Dendritic cell treated with granulocyte-macrophage colony-stimulating factor and Interleukin-4, amounts not matched to agents 40 ng/mL and 50 ng/mL, for 4 days (primary cell): ENCODE results near the gene NCOA1.

Source experiments
- H3K27ac Mint-ChIP-seq: one replicate; pipeline ENCODE4 v1.8.0; 2022; ENCODE audit warnings: mild to moderate bottlenecking, mixed read lengths
- H3K27me3 Mint-ChIP-seq: one replicate; pipeline ENCODE4 v1.8.0; 2022; ENCODE audit warnings: mild to moderate bottlenecking, mixed read lengths
- H3K36me3 Mint-ChIP-seq: one replicate; pipeline ENCODE4 v1.8.0; 2022; ENCODE audit warnings: low read depth, mixed read lengths
- H3K4me1 Mint-ChIP-seq: one replicate; pipeline ENCODE4 v1.8.0; 2022; ENCODE audit warnings: low read depth, mixed read lengths
- H3K4me3 Mint-ChIP-seq: one replicate; pipeline ENCODE4 v1.8.0; 2022; ENCODE audit warnings: mild to moderate bottlenecking, moderate library complexity, mixed read lengths
- H3K9me3 Mint-ChIP-seq: one replicate; pipeline ENCODE4 v1.8.0; 2022; ENCODE audit warnings: mixed read lengths
- intact Hi-C: fragments of 100-400 bp; cut with micrococcal nuclease; formaldehyde crosslinking; loops from one replicate; pipeline ENCODE4 v1.15.0; 2022

NCOA1 gene

DNA sequence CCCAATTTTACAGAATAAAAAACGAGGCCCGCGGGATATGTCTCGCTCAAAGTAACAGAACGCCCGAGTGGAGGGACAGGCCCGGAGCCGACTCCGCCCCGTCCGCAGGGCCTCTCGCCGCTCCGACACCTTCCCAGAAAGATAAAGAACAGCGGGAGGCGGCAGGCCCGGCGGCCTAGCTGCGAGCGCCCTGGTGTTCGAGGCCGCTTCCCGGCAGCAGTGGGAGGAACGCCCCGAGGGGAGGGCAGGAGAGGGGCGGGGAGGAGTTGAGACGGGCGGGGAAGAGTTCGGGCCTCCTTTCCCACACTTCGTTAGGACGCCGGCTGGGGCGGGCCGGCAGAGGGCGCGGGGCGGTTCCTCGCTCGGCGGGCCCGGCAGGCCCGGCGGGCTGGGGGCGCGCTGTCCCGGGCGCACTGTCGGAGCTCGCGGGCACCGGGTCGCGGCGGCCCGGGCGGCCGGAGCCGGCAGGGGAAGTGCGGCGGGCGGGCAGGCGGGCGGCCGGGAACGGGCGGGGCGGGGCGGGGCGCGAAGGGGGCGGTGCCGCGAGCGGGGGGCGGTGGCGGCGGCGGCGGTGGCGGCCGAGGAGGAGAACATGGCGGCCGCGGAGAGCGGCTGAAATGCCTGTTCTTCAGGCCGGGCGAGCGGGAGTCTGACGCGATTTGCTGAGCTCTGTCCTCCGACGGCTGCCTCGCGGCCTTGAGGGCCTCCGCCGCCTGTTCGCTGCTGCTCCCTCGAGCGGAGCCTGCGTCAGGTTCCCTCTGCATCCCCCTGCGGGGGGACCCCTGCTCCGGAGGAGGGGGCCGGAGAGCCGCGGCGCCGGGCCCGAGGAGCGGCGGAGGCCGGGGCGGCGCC is at the start of gene NCOA1:
NCOA1 (plus strand) TSS at position 565 of the 852 bp plus-strand sequence. CDS start 167,424 bp downstream, outside the sequence.
- H3K4me3 Mint-ChIP-seq: peak within 1 kb of the TSS; percentile 91
- peak within 1 kb of the TSS; percentile 99 for H3K27ac Mint-ChIP-seq
- no peaks in the 10 kb centered on the region for H3K27me3 Mint-ChIP-seq
- peaks cover 45% of the 10 kb centered on the region for H3K4me1 Mint-ChIP-seq
- no peaks in the 10 kb centered on the region for H3K9me3 Mint-ChIP-seq
- peaks cover 7% of the 10 kb centered on the region for H3K36me3 Mint-ChIP-seq
- intact Hi-C loops: loop anchor here (5.0 kb wide), 1 partner anchor 39 kb away; no protein-coding TSS in a partner anchor

DNA sequence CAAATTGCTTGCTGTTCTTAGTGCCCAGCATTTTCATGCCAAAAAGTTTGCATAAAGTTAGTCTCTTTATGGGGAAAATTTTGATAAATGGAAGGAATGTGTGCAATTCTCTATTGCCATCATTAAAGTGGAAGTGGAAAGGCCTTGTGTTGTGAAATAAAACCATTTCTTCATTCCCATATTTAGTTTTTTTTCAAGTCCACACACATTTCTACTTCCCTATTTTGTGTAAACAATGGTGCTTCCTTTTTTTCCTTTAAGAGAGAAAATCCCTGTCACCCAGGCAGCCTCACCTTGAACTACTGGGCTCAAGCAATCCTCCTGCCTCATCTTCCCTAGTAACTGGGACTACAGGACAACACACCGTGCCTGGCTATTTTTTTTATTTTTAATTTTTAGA is 42.3 kb upstream of the NCOA1 start:
- Mint-ChIP-seq H3K4me3 (no peak overlapping the region), H3K4me1 (peaks cover 26% of the 10 kb centered on the region), H3K27me3 (no peaks in the 10 kb centered on the region), H3K27ac (peak overlapping the region; percentile 71), H3K9me3 (no peaks in the 10 kb centered on the region), H3K36me3 (no peaks in the 10 kb centered on the region)
- intact Hi-C loops: no loop called here

GRCh38 chr2:24449344-24449743 is 41.7 kb upstream of the NCOA1 start:
- Mint-ChIP-seq H3K27ac (no peak overlapping the region), H3K9me3 (no peaks in the 10 kb centered on the region), H3K27me3 (no peaks in the 10 kb centered on the region), H3K4me1 (peaks cover 30% of the 10 kb centered on the region), H3K36me3 (no peaks in the 10 kb centered on the region), H3K4me3 (no peak overlapping the region)
- intact Hi-C loops: no loop called here

- peak overlapping the region; percentile 50 for H3K4me3 Mint-ChIP-seq
- intact Hi-C loops: loop anchor here (5.0 kb wide), 1 partner anchor 40 kb away; the partner anchor contains the start of gene NCOA1
- H3K36me3 Mint-ChIP-seq: no peaks in the 10 kb centered on the region
- peak overlapping the region; percentile 34 for H3K27ac Mint-ChIP-seq
- H3K9me3 Mint-ChIP-seq: no peaks in the 10 kb centered on the region
- peaks cover 44% of the 10 kb centered on the region for H3K4me1 Mint-ChIP-seq
- no peaks in the 10 kb centered on the region for H3K27me3 Mint-ChIP-seq
Measured at GRCh38 chr2:24451805-24452501, 39.1 kb upstream of the NCOA1 start.

- intact Hi-C loops: loop anchor here (5.0 kb wide), 1 partner anchor 40 kb away; the partner anchor contains the start of gene NCOA1
- H3K4me3 Mint-ChIP-seq: peak overlapping the region; percentile 50
- peak overlapping the region; percentile 34 for H3K27ac Mint-ChIP-seq
- H3K9me3 Mint-ChIP-seq: no peaks in the 10 kb centered on the region
- no peaks in the 10 kb centered on the region for H3K27me3 Mint-ChIP-seq
- no peaks in the 10 kb centered on the region for H3K36me3 Mint-ChIP-seq
- H3K4me1 Mint-ChIP-seq: peaks cover 49% of the 10 kb centered on the region
Measured at GRCh38 chr2:24452502-24452885, 38.6 kb upstream of the NCOA1 start.

GRCh38 chr2:24453379-24454073 is 37.5 kb upstream of the NCOA1 start:
- H3K9me3 Mint-ChIP-seq: no peaks in the 10 kb centered on the region
- peaks cover 46% of the 10 kb centered on the region for H3K4me1 Mint-ChIP-seq
- H3K4me3 Mint-ChIP-seq: no peak overlapping the region
- no peaks in the 10 kb centered on the region for H3K27me3 Mint-ChIP-seq
- intact Hi-C loops: loop anchor here (5.0 kb wide), 1 partner anchor 39 kb away; the partner anchor contains the start of gene NCOA1
- H3K36me3 Mint-ChIP-seq: no peaks in the 10 kb centered on the region
- H3K27ac Mint-ChIP-seq: no peak overlapping the region

DNA sequence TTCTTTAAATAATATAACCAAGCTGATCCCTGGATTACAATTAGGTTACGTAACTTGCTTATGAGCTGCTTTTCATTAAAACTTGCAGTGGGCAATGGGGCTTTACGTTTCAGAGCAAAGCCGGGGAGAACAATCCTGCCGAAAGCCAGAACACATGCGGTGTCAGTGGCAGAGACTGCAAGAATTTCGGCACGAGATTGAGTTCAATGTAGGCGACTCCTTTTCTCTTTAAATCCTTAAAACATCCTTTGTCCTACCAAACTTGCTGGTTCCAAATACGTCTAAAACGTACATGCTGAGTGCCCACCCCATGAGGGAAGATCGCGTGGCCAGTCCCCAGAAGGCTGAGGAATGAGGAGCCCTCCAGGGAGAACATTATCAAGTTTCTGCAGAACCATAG is 36.8 kb upstream of the NCOA1 start:
- Mint-ChIP-seq H3K9me3 (no peaks in the 10 kb centered on the region), H3K27ac (no peak overlapping the region), H3K4me3 (no peak overlapping the region), H3K36me3 (no peaks in the 10 kb centered on the region), H3K4me1 (peaks cover 50% of the 10 kb centered on the region), H3K27me3 (no peaks in the 10 kb centered on the region)
- intact Hi-C loops: loop anchor here (5.0 kb wide), 1 partner anchor 38 kb away; the partner anchor contains the start of gene NCOA1

DNA sequence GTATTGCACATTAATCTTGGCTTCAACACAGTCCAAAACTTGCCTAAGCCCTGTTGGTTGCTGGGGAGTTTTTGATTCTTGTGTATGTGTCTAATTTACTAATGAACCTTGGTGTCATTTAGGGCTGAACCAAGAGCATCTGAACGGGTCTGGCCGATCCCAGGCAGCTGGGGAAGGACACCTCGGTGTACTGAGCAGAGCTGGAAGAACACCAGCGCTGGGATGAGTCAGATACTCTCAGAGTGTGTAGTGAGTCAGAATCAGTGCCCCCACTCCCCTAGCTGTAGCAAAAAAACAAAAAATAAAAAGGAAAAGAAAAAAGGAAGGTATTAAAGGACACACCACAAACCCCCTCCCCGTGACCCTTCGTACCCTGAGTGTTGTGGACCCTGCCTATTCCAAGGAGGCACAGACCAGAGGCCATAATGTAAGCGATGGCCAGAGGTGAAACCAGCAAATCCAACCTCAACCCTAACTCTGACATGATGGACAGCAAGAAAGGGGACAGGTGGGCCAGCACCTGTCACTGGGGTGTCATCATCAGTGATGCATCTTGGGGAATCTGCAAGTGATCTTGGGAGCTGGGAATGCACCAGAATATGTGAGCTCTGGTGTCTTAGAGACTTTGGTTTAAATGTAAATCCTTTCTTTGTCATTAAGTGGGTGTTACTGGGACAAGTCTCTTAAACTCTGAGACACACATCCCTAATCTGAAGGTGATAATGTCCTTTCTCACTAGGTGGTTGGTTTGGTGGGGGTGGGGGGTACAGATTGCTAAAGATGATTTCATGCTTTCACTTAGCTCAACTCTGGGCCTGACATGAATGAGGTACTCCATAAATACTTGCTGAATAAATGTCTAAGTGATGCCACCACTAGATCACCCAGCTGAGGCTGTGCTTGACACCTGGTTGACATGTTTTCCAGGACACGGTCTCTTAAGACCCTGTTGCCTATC is 34.2 kb upstream of the NCOA1 start:
- H3K27me3 Mint-ChIP-seq: no peaks in the 10 kb centered on the region
- intact Hi-C loops: no loop called here
- peaks cover 53% of the 10 kb centered on the region for H3K4me1 Mint-ChIP-seq
- no peak overlapping the region for H3K4me3 Mint-ChIP-seq
- no peak overlapping the region for H3K27ac Mint-ChIP-seq
- no peaks in the 10 kb centered on the region for H3K9me3 Mint-ChIP-seq
- no peaks in the 10 kb centered on the region for H3K36me3 Mint-ChIP-seq

GRCh38 chr2:24457696-24458386 is 33.2 kb upstream of the NCOA1 start:
- no peak overlapping the region for H3K27ac Mint-ChIP-seq
- H3K9me3 Mint-ChIP-seq: no peaks in the 10 kb centered on the region
- H3K36me3 Mint-ChIP-seq: no peaks in the 10 kb centered on the region
- H3K4me1 Mint-ChIP-seq: peaks cover 55% of the 10 kb centered on the region
- H3K4me3 Mint-ChIP-seq: no peak overlapping the region
- no peaks in the 10 kb centered on the region for H3K27me3 Mint-ChIP-seq
- intact Hi-C loops: no loop called here

DNA sequence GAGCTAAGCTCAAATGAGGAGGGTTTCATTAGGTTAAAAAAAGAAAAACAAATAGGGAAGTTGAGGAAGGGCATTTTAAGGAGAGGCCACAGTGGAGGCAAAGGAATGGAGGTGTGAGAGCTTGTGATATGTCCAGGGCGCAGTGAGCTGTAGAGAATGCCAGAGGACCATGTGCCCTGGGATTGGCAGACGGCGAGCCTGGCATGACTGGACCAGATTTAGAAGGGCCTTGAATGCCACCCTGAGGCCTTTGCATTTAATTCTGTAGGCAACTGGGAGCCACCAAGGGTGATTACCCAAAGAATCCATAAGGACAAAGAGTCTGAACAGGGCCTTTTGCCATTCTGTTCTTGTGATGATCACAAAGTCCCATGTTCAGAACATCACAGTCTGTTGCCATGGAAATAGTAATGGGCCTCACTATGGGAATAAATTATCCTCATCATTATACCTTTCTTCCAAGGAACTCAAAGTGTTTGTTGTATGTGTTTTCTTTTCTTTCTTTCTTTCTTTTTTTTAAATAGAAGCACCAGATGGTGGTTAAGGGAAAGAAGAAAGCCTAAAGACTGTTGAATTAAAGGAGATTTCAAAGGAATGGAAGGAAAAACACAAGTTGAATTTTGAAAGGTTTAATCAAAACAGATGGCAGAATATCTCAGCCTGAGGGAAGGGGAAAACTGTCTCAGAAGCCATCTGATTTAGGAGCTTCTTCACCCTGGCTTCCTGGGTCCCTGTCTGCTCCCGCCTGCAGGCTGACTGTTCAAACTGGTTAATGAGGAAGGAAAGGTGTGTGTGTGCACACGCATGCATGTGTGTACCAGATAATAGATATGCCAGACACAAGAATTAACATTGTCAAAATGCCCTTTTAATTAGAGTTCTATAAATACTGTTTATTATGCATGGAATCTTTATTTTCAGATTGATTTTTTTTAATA is 31.6 kb upstream of the NCOA1 start:
- Mint-ChIP-seq H3K4me1 (peaks cover 42% of the 10 kb centered on the region), H3K4me3 (no peak overlapping the region), H3K9me3 (no peaks in the 10 kb centered on the region), H3K27ac (no peak overlapping the region), H3K27me3 (peaks cover 2% of the 10 kb centered on the region), H3K36me3 (no peaks in the 10 kb centered on the region)
- intact Hi-C loops: no loop called here

- no peak overlapping the region for H3K4me3 Mint-ChIP-seq
- no peaks in the 10 kb centered on the region for H3K9me3 Mint-ChIP-seq
- intact Hi-C loops: no loop called here
- peaks cover 32% of the 10 kb centered on the region for H3K4me1 Mint-ChIP-seq
- H3K27me3 Mint-ChIP-seq: peaks cover 2% of the 10 kb centered on the region
- H3K36me3 Mint-ChIP-seq: no peaks in the 10 kb centered on the region
- no peak overlapping the region for H3K27ac Mint-ChIP-seq
Measured at GRCh38 chr2:24461685-24462084, 29.4 kb upstream of the NCOA1 start.

DNA sequence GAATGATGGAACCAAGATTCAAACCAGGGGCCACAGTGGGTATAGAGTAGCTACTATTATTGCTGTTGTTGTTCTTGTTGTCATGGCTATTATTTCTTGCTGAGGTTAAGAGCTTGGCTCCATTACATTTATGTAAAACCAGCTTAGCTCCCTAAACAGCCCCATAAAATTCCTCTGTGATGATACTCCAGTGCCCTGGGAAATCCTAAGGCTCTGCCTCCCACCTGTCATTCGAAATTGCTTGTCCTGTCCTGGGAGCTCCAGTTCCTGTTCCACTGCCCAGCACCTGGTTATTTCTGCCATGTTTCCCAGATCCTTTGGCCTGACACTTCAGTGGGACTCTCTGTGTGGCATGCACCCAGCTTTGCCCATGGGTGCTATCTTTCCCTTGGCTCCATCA is 27.8 kb upstream of the NCOA1 start:
- H3K4me1 Mint-ChIP-seq: peaks cover 29% of the 10 kb centered on the region
- no peaks in the 10 kb centered on the region for H3K36me3 Mint-ChIP-seq
- no peak overlapping the region for H3K4me3 Mint-ChIP-seq
- H3K27ac Mint-ChIP-seq: no peak overlapping the region
- intact Hi-C loops: no loop called here
- no peaks in the 10 kb centered on the region for H3K9me3 Mint-ChIP-seq
- H3K27me3 Mint-ChIP-seq: peaks cover 2% of the 10 kb centered on the region
